K562 (cell line): ENCODE measurements around the gene RALGAPB. TPM values are rescaled to one million over a fixed set of nuclear protein-coding genes. Genes with fewer than 3 reads are reported as not detected.
A peak's percentile ranks its signal among the peaks of the same experiment; 100 is the strongest.

Source experiments
- CBFA2T3 ChIP-seq: fragments of 450-650 bp; IDR thresholded peaks from 2 replicates; pipeline ENCODE4 v1.6.1; 2017
- GABPA ChIP-seq: fragments of 200-800 bp; sonication (Bioruptor generic); conservative IDR thresholded peaks from 2 replicates; pipeline ENCODE4 v1.6.1; 2016; ENCODE audit warnings: low read depth, missing genetic modification characterization, missing compliant biosample characterization
- KLF6 ChIP-seq: fragments of 250-450 bp; sonication (Bioruptor Pico); IDR thresholded peaks from 2 replicates; pipeline ENCODE4 v1.4.0; 2020; ENCODE audit warnings: mild to moderate bottlenecking, moderate library complexity, borderline replicate concordance
- NCOA2 ChIP-seq, 2 experiments: fragments of 450-650 bp; IDR thresholded peaks; 2 replicates each; pipeline ENCODE4 v1.6.1; 2018; ENCODE audit warnings: mild to moderate bottlenecking in 2 of 2, moderate library complexity in 1 of 2; ENCODE audit not compliant: partially characterized antibody in 2 of 2
- SIRT6 ChIP-seq: IDR thresholded peaks from one replicate; pipeline ENCODE4 v1.6.1; 2012; ENCODE audit warnings: low read depth, mild to moderate bottlenecking, control low read depth, inconsistent platforms, low read length, moderate library complexity
- ZNF184 ChIP-seq: sonication (generic); formaldehyde crosslinking; IDR thresholded peaks from 2 replicates; pipeline ENCODE4 v1.5.0; 2020; ENCODE audit warnings: missing genetic modification reagents
- ZNF609 ChIP-seq: sonication (generic); formaldehyde crosslinking; IDR thresholded peaks from 2 replicates; pipeline ENCODE4 v1.8.1; 2023; ENCODE audit warnings: missing genetic modification reagents, mild to moderate bottlenecking, borderline replicate concordance
- ZNF75A ChIP-seq: fragments of 450-650 bp; formaldehyde crosslinking; IDR thresholded peaks from 2 replicates; pipeline ENCODE4 v1.4.0; 2020; ENCODE audit warnings: mild to moderate bottlenecking
- polyA plus RNA-seq, 8 experiments: library from polyadenylated mRNA; depleted of rRNA in 4 of 8; stranded (reverse) in 5 of 8; unstranded in 3 of 8; fragments of >200 nt; fragmentation: Nextera tagmentation in 2 of 8; fragmentation: Illumina TruSeq in 1 of 8; extraction: Ambion mirVana in 2 of 8; extraction: Trizol in 1 of 8; gene quantifications; 2 replicates each; pipeline versions ENCODE4 v1.2.1 to v1.2.3, GENCODE V29; 2011 to 2014; ENCODE audit warnings: inconsistent platforms in 1 of 8, missing spikeins in 1 of 8
- total RNA-seq, 7 experiments: library from RNA; depleted of rRNA in 6 of 7; stranded (reverse); fragments of >200 nt in 6 of 7; fragmentation: Illumina TruSeq in 2 of 7; extraction: Trizol in 2 of 7; gene quantifications; 2 replicates each; pipeline versions ENCODE4 v1.2.1 to v1.2.3, GENCODE V29; 2011 to 2021; ENCODE audit warnings: low replicate concordance in 1 of 7

Gene RALGAPB
- total and polyA plus RNA-seq, 9 of the 15 experiments (the other 6 are each of a cell fraction or from before 2014, with no cell fraction given): 4.3 to 25.6 (median 13.6) TPM

- no peak for TF ChIP-seq ZNF609 (CRISPR knock-in tag)
- TF ChIP-seq ZNF184: no peak
- TF ChIP-seq KLF6 (CRISPR knock-in tag): no peak
- no peak for TF ChIP-seq SIRT6
- no peak for TF ChIP-seq ZNF75A
- TF ChIP-seq GABPA (tag): peak; percentile 15; the same call in 1 of the 2 replicates
- peak; percentile 1; the same call in 1 of the 2 replicates for TF ChIP-seq CBFA2T3
- no peak for TF ChIP-seq NCOA2 (IDR thresholded peaks at IDR 0.05; ENCODE audit: partially characterized antibody in 2 of 2)
Measured at GRCh38 chr20:38435555-38435939, 37.1 kb upstream of the RALGAPB start (continued).
